GM13976 (cell line): ENCODE results near the gene SPATA3.

Experiments used
- DNase-seq: peaks from one replicate; pipeline ENCODE4 v3.0.0; 2012; ENCODE audit warnings: low spot score
- in situ Hi-C: fragments of 300-500 bp; cut with MboI; formaldehyde crosslinking; loops from one replicate; pipeline ENCODE4 v1.12.0; 2022; ENCODE audit warnings: low sequenced_read_pairs, mixed read lengths, inconsistent platforms; ENCODE audit not compliant: unreplicated experiment
- TF ChIP-seq, protein P1 (sequence below): IDR thresholded peaks from 2 replicates; pipeline ENCODE4 v1.5.1; 2012; ENCODE audit warnings: borderline replicate concordance, mild to moderate bottlenecking; ENCODE audit not compliant: insufficient read depth; ENCODE audit errors: extremely low read depth, missing control alignments, control extremely low read depth

The SPATA3 gene

DNA sequence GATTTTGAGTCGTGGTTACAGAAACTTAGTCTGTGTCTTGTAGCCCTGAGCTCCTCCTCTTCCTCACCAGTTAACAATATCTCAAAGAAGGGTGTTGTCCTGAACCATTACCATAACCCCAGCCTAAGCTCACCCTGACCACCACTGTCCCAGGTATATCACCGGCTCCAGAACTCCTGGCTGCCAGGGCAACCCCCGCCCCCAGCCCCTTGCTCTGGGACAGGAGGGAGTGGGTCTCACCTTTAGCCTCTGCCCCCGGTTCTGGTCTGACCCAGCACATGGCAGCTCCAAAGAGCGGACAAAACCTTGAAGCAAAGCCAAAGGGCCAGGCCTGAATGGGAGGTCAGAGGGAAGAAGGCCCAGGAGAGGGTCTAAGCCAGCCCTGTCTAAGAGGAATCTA is 55.2 kb downstream of the SPATA3 start:
- no peak for DNase-seq
- TF ChIP-seq, protein P1, sequence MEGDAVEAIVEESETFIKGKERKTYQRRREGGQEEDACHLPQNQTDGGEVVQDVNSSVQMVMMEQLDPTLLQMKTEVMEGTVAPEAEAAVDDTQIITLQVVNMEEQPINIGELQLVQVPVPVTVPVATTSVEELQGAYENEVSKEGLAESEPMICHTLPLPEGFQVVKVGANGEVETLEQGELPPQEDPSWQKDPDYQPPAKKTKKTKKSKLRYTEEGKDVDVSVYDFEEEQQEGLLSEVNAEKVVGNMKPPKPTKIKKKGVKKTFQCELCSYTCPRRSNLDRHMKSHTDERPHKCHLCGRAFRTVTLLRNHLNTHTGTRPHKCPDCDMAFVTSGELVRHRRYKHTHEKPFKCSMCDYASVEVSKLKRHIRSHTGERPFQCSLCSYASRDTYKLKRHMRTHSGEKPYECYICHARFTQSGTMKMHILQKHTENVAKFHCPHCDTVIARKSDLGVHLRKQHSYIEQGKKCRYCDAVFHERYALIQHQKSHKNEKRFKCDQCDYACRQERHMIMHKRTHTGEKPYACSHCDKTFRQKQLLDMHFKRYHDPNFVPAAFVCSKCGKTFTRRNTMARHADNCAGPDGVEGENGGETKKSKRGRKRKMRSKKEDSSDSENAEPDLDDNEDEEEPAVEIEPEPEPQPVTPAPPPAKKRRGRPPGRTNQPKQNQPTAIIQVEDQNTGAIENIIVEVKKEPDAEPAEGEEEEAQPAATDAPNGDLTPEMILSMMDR: no peak
- in situ Hi-C loops: no loop called here

DNA sequence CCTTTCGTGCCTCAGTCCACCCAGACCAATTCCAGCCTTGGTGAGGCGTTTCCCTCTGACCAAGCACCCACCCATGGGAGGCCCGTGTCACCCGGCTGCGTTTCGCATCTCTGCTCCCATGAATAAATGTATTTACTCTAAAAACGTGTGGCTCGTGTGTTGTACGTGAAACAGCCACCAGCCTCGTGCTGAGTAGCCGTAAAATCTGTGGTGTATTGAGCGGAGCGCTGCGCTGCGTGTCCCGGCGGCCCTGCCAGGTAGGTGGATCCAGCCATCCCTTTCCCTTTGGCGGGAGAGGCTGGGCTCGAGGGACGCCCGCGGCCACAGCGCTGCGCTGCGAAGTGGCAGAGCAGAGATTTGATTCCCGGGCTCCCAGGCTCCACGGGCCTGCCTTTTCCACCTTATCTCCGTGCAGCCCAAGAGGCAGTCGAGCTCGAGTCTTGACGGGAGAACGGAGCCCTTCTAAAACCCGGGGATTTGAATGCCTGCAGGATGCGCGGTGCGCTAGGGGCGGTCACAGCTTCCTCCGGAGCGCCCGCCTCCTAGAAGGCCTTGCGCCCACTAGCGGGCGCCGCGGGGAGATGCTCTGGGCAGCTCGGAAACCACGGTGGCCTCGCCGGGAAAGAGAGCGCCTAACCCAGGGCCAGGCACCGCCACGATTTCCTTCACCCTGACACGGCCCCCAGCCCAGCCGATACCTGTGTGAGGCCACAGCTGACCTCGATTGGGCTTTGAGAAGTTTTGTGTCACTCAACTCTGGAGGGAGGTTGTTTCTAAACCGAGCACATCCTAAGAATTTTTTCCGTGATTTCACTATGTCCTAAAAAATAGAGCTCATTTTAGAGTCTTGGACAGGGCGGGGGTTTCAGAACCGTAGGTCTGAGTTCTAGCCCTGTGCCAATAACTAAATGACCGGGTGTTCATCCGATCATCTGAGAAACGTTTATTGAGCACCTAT is 56.9 kb downstream of the SPATA3 start:
- in situ Hi-C loops: no loop called here
- DNase-seq: peak; percentile 92
- TF ChIP-seq, protein P1: peak; percentile 94

DNA sequence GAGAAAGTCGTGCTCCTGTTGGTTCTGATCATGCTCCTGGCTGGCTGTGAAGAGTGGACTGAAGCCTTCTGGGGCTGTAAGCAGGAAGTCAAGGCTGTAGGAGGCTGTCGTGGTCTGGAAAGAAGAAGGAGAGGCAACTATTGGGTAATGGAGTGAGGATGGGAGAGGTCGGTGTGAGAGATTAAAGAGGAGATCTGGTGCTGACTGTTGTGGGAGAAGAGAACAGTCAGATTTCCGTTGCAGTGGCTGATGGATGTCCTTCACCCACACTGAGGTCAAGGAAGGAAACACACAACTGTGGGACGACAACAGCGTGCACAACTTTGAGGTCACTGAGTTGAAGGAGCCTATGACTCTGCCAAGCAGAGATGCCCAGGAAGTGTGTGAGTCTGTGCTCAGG is 57.9 kb downstream of the SPATA3 start:
- in situ Hi-C loops: no loop called here
- TF ChIP-seq, protein P1: no peak
- no peak for DNase-seq

DNA sequence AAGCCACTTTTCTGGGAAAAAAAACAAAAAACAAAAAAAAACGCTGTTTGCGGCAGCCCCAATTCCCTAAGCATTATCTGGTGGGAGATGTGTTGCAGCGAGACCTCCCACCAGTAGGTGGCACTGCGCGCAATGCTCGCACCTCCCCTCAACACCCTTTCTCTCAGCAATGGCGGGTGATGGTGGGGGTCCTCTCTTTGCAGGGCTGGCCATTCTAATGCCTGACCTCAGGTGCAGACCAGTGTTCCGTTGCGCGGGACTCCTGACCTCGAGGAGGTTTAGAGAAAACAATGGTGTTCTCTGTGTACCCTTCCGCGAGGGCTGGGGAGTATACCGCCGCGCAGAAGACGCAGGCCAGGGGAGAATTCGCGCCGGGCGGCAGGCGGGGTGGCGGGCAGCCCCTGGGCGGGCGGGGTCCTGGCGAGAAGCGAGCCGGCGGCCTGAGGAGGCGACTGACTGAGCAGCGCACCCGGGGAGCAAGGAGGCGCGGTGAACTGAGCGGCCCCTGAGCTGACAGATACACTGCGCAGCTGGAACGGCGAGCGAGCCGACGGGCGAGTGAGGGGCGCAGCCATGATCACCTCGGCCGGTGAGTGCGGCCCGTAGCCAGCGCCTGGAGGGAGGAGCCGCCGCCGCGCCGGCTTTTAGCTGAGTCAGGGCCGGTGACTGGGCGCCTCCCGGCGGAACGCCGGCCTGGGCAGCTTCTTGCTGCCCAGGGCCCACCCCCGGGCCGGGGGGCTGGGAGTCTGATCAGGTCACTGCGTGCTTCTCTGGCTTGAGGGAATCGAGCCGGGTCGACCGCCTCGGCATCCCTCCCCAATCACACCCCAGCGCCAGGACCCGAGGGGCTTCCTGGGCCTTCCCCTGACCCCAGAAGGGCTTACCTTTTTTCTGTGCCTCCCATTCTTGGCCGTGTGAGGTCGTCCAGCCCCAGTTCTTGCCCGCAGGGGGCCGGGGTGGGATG is 60.8 kb downstream of the SPATA3 start, which contains the start of gene PSMD1:
Gene PSMD1, plus strand, starts transcription at position 415 of the 964 bp plus-strand sequence. Its CDS starts 159 bp downstream, at position 574.
- TF ChIP-seq, protein P1: peak; percentile 93
- in situ Hi-C loops: no loop called here
- peak; percentile 95 for DNase-seq

DNA sequence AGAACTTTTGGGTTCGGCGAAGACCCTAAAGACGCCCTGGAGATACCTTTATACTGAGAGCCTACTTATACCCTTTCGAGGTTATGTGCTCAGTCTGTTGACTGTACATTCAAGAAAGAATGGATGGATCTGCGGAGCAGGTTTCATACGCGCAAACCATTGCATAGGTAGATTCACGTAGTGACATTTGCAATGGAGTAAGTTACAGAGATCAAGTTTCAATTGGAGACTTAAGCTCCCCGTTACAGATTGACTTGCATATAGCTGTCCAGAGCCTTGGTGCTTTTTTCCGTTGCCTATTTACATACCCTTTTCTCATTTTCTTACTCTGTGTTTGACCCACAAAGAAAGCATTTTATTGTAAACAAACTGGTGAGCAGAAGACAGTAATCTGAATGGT is 61.7 kb downstream of the SPATA3 start:
- in situ Hi-C loops: no loop called here
- DNase-seq: no peak
- TF ChIP-seq, protein P1: no peak
